ENCODE results near the gene TMEM273.

DNA sequence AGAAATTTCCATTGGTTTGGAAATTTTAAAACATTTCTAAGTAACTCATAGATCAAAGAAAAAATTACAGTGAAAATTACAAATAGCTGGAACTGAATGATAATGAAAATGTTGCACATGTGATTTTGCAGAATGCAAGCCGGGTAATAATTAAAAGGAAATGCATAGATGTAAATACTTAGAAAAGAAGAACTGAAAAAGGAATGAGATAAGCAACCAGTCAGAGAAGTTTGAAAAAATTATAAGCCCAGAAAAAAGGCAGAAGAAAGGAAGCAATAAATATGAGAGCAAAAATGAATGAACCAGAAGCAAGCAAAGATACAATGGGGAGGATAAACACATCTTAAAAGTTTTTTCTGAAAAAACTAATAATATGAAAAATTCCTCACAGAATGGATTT, 3.2 kb upstream of the TMEM273 start:
- TF ChIP-seq, protein P1, sequence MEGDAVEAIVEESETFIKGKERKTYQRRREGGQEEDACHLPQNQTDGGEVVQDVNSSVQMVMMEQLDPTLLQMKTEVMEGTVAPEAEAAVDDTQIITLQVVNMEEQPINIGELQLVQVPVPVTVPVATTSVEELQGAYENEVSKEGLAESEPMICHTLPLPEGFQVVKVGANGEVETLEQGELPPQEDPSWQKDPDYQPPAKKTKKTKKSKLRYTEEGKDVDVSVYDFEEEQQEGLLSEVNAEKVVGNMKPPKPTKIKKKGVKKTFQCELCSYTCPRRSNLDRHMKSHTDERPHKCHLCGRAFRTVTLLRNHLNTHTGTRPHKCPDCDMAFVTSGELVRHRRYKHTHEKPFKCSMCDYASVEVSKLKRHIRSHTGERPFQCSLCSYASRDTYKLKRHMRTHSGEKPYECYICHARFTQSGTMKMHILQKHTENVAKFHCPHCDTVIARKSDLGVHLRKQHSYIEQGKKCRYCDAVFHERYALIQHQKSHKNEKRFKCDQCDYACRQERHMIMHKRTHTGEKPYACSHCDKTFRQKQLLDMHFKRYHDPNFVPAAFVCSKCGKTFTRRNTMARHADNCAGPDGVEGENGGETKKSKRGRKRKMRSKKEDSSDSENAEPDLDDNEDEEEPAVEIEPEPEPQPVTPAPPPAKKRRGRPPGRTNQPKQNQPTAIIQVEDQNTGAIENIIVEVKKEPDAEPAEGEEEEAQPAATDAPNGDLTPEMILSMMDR (IDR thresholded peaks at IDR 0.05): no peak
- no peak for TF ChIP-seq POLR2A (IDR thresholded peaks at IDR 0.05)
